ENCODE data around the gene ZNF358.

Gene ZNF358

DNA sequence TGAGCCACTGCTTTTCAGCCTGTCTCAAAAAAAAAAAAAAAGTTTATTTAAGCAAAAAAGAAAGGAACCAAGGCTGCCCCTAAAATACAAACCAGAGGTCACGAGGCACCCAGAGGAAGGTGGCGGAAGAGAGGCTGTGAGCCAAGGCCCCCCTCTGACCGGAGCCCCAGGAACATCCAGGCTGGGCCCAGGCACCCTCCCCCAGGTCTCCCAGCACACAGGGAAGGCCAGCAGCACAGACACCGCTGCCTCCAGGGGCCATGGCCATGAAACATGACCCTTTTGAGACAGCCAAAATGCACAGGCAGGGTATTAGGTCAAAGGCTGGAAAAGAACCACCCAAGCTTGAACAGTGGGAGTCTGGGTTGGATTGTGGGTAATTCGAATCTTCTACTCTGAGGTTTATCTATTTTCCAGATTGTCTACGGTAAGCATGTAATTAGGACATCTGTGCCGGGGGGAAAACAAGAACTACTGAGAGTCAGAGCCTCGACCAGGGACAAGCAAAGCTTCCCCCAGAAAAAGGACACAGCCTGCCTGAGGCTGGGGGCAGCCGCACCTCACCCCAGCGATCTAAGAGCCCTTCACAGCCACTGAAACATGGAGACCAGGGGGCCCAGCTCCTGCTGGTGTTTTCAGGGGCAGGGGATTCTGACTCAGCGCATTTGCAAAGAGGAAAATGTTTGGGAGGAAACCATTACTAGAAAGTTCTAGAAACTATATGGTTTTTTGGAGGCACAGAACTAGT is 35.5 kb upstream of the ZNF358 start:
- H3K27ac Mint-ChIP-seq, result no peak overlapping the region
- H3K4me3 Mint-ChIP-seq, result no peak overlapping the region
- no peaks in the 10 kb centered on the region for H3K36me3 Mint-ChIP-seq (ENCODE audit: low read depth)

DNA sequence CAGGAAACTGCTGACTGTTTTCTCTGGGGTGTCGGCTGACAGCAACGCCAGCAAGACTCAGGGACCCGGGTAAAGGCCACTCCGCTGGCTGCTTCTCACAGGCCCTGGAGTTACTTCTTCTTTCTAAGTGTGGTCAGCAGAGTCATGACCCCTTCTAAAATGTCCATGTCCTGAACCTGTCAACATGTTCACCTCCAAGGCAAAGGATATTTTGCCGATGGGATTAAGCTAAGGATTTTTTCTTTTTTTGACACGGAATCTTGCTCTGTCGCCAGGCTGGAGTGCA is 35.0 kb upstream of the ZNF358 start:
- ATAC-seq (no peak), DNase-seq (no peak)
- no peaks in the 10 kb centered on the region for H3K36me3 Mint-ChIP-seq (ENCODE audit: low read depth)
- no peaks in the 10 kb centered on the region for H3K27me3 Mint-ChIP-seq
- peaks cover 7% of the 10 kb centered on the region for H3K4me1 Mint-ChIP-seq
- H3K27ac Mint-ChIP-seq, result no peak overlapping the region
- no peak overlapping the region for H3K4me3 Mint-ChIP-seq
- H3K9me3 Mint-ChIP-seq, result no peaks in the 10 kb centered on the region

More for the DNA sequence above, 35.5 kb upstream of the ZNF358 start:
- H3K27me3 Mint-ChIP-seq, result no peaks in the 10 kb centered on the region
- ATAC-seq (no peak), DNase-seq (no peak)
- peaks cover 7% of the 10 kb centered on the region for H3K4me1 Mint-ChIP-seq
- no peaks in the 10 kb centered on the region for H3K9me3 Mint-ChIP-seq

DNA sequence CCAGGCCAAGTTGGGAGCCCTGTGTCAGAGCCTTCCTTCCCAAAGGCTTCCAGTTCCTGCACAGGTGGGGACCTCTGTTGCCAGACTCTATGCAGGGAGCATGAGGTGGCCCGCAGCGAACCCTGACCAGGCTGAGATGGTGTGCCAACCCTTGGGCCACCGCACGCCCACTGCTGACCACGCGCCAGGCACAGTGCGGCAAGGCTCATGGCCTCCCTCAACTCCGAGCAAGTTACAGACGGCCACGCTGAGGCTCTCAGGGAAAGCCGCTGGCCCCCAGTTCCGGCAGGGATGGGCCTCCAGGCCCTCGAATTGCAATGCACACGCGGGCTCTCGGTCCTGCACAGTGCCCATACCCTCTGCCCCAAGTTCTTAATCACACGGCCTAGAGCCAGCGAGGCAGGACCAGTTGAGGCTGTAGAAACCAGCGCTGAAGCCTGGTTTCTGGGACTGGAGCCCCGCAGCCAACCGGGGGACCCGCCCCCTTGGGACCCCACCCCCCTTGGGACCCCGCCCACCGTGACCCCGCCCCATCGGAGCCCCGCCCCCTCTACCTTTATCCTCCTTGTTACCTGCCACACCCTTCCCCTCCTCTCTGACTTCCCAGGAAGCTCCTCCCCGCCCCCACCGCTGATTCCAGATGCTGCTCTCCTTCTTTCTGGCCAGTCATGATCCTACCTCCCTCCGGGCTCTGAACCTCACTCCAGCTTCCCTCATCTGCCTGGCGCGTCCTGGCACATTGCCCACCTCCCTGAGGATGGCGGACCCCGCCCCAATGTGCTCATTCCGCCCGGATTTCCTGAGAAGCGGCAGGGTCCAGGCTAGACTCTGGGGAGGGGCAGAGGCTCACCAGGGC is 33.1 kb upstream of the ZNF358 start:
- DNase-seq, result no peak
- no peak for ATAC-seq
- H3K4me1 Mint-ChIP-seq, result peaks cover 7% of the 10 kb centered on the region
- no peaks in the 10 kb centered on the region for H3K36me3 Mint-ChIP-seq (ENCODE audit: low read depth)
- H3K4me3 Mint-ChIP-seq, result no peak overlapping the region
- no peaks in the 10 kb centered on the region for H3K9me3 Mint-ChIP-seq
- H3K27ac Mint-ChIP-seq, result no peak overlapping the region
- H3K27me3 Mint-ChIP-seq, result no peaks in the 10 kb centered on the region

DNA sequence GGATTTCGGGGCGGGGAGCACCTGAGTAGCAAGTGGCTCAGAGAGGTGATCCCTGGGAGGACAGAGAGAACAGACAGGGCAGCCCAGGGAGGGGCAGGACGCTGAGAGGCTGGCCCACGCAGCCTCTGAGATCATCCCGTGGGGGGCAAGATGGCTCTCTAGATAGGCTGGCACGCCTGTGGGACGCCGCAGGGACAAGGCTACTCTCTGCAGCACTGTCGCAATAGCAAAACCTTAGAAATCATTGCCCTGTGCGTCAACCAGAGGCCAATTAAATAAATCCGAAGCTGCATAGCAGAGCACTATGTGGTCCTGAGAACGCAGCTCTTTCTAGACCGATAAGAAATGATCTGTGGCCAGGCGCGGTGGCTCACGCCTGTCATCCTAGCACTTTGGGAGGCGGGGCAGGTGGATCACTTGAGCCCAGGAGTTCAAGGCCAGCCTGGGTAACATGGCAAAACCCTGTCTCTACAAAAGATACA is 32.1 kb upstream of the ZNF358 start:
- H3K27me3 Mint-ChIP-seq, result no peaks in the 10 kb centered on the region
- DNase-seq (no peak), ATAC-seq (no peak)
- H3K36me3 Mint-ChIP-seq (ENCODE audit: low read depth), result no peaks in the 10 kb centered on the region
- H3K9me3 Mint-ChIP-seq, result no peaks in the 10 kb centered on the region
- peaks cover 7% of the 10 kb centered on the region for H3K4me1 Mint-ChIP-seq
- no peak overlapping the region for H3K4me3 Mint-ChIP-seq
- no peak overlapping the region for H3K27ac Mint-ChIP-seq

DNA sequence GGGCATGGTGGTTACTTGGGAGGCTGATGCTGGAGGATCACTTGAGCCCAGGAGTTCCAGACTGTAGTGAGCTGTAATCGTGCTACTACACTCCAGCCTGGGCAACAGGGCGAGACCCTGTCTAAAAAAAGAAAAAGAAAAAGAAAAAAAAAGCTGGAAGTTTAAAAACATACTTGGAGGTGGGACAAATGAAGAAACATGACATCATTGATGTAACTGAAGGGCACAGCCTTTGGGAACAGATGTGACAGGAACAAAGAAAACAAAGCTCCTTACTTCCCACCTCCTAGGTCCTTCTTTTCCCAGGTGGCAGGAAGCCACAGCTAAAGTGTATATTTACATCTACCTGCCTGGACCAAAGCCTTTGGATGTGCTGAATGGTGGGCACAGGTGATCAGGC is 29.0 kb upstream of the ZNF358 start:
- Mint-ChIP-seq H3K27ac (no peak overlapping the region), H3K36me3 (ENCODE audit: low read depth) (no peaks in the 10 kb centered on the region)
- no peak for DNase-seq

DNA sequence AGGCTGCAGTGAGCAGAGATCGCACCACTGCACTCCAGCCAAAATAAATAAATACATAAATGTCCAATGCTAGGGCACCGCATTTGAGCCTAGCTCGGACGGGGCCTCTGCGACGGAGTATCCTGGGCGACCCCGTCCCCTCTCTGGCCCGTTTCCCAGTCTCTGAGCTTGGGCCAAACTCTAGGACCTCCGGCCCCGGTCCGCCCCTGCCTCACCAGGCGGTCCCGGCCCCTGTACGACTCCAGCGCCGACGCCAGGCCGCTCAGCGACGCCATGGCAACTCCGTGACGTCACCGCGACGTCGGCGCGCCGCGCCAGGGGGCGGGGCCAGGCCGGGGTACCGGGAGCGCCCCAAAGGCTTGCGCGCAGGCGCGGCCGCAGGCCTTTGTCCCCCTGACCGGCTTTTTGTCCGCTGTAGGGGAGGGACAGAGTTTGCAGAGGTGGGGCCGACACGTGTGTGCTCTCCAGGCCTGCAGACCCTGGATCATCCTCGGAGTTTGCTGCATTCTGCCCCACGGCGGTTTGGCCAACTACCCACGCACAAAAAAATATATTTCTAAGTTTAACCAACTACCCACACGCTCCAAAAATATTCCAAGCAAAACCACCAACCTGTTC is 27.1 kb upstream of the ZNF358 start, which contains the start of gene PEX11G:
TSS of gene PEX11G (minus strand) at position 300 of the 618 bp plus-strand sequence. CDS start at position 275, 25 bp downstream.
- Mint-ChIP-seq H3K4me1 (peaks cover 38% of the 10 kb centered on the region), H3K27ac (peak within 1 kb of the TSS; percentile 85), H3K9me3 (no peaks in the 10 kb centered on the region), H3K27me3 (peaks cover 4% of the 10 kb centered on the region), H3K36me3 (ENCODE audit: low read depth) (no peaks in the 10 kb centered on the region), H3K4me3 (peak within 1 kb of the TSS; percentile 83)
- DNase-seq (peak; percentile 95), ATAC-seq (peak; percentile 75)

More for the DNA sequence above, 29.0 kb upstream of the ZNF358 start:
- Mint-ChIP-seq H3K4me3 (no peak overlapping the region), H3K27me3 (no peaks in the 10 kb centered on the region), H3K9me3 (no peaks in the 10 kb centered on the region), H3K4me1 (peaks cover 26% of the 10 kb centered on the region)
- ATAC-seq, result no peak

DNA sequence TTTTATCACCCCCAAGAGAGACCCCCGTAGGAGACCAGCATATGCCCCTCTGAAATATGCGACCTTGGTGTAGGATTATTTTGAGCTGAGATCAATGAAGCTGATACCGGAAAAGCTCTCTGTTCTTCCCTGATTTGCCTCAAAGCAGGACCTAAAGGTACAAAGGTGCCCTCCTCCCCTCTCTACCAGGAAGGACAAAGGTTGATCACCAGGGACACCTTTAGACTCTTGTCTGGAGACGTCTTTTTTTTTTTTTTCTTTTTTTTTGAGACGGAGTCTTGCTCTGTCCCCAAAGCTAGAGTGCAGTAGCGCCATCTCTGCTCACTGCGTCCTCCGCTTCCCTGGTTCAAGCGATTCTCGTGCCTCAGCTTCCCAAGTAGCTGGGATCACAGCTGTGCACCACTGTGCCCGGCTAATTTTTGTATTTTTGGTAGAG is 26.3 kb upstream of the ZNF358 start:
- H3K4me1 Mint-ChIP-seq, result peaks cover 38% of the 10 kb centered on the region
- no peaks in the 10 kb centered on the region for H3K9me3 Mint-ChIP-seq
- ATAC-seq (no peak), DNase-seq (no peak)
- H3K27ac Mint-ChIP-seq, result peak overlapping the region; percentile 85
- no peaks in the 10 kb centered on the region for H3K36me3 Mint-ChIP-seq (ENCODE audit: low read depth)
- H3K4me3 Mint-ChIP-seq, result peak overlapping the region; percentile 83
- H3K27me3 Mint-ChIP-seq, result peaks cover 4% of the 10 kb centered on the region

DNA sequence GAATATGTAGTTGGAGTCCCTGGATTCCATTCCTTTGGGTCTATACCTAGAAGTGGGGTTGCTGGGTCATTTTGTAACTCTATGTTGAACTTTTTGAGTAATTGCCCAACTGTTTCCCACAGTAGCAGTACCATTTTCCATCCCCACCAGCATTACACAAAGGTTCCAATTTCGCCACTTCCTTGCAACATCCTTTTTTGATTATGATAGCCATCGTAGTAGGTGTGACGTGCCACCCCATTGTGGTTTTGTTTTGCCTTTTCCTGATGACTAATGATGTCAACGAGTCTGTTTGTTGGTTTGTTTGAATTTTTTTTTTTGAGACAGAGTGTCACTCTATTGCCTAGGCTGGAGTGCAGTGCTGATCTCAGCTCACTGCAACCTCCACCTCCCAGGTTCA is 23.8 kb upstream of the ZNF358 start:
- peak; percentile 64 for DNase-seq
- Mint-ChIP-seq H3K27ac (peak overlapping the region; percentile 90), H3K9me3 (no peaks in the 10 kb centered on the region), H3K4me1 (peaks cover 38% of the 10 kb centered on the region), H3K4me3 (peak overlapping the region; percentile 59), H3K27me3 (peaks cover 10% of the 10 kb centered on the region), H3K36me3 (ENCODE audit: low read depth) (no peaks in the 10 kb centered on the region)
- ATAC-seq, result peak; percentile 79

DNA sequence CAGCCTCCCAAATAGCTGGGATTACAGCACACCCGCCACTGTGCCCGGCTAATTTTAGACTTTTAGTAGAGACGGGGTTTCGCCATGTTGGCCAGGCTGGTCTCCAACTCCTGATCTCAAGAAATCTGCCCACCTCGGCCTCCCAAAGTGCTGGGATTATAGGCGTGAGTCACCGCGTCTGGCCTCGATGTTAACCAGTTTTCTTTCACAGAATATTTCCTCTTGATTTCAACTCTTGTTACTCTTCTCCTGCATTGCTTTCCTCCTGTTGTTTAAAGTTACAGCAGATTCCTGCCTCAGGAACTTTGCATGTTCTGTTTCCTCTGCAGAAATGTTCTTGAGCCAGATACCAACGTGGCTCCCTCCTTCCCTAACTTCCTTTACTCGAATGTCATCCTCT is 23.3 kb upstream of the ZNF358 start:
- Mint-ChIP-seq H3K36me3 (ENCODE audit: low read depth) (no peaks in the 10 kb centered on the region), H3K27me3 (peaks cover 12% of the 10 kb centered on the region), H3K4me1 (peaks cover 38% of the 10 kb centered on the region), H3K4me3 (no peak overlapping the region), H3K27ac (peak overlapping the region; percentile 90), H3K9me3 (no peaks in the 10 kb centered on the region)
- no peak for ATAC-seq
- DNase-seq, result no peak

DNA sequence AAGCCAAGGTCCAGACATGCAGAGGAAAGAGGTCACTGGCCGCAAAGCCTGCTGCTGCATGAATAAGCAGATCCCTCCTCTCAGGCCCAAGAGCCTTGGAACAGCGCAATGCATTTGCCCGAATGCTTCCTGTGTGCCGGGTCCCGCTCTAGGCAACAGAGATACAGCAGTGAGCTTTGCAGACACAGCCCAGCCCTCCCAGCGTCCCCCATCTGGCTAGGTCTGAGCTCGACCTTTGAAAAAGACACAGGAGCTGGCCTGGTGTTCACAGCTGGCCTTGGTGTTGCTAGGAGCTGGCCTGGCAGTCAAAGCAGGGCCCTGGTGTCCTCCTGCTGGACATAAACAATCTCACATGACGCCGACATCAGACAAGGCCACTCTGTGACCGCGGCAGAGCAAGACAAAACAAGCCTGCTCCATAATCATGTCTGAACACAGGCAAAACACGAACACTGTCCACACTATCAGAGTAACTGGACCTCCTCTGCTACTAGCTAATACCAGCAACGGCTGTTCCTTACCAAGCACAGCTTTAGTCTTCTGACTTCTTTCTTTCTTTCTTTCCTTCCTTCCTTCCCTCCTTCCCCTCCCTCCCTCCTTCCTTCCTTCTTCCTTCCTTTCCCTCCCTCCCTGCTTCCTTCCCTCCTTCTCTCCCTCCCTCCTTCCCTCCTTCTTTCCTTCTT is 21.3 kb upstream of the ZNF358 start:
- H3K27me3 Mint-ChIP-seq, result peaks cover 25% of the 10 kb centered on the region

DNA sequence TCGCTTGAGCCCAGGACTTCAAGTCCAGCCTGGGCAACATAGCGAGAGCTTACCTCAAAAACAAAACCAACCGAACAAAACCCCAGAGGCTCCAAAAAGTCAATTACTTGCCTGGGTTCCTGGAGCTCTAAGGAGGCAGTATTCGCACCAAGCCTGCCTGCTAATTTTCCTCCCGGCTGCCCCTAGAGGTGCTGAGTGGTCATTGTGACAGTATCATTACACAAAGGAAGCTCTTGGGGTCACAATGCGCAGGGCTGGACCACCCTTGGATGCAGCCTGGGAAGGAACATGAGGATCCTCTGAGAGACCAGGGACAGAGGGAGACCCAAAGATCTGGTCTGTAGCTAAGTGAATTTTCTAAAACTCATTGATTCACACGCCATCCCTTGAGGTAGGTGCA is 18.6 kb upstream of the ZNF358 start:
- no peak for DNase-seq
- Mint-ChIP-seq H3K36me3 (ENCODE audit: low read depth) (no peaks in the 10 kb centered on the region), H3K27me3 (peaks cover 35% of the 10 kb centered on the region), H3K4me1 (peaks cover 14% of the 10 kb centered on the region), H3K27ac (no peak overlapping the region), H3K9me3 (no peaks in the 10 kb centered on the region), H3K4me3 (no peak overlapping the region)
- ATAC-seq, result no peak

More for the DNA sequence above, 21.3 kb upstream of the ZNF358 start:
- Mint-ChIP-seq H3K4me3 (no peak overlapping the region), H3K27ac (no peak overlapping the region), H3K4me1 (peaks cover 31% of the 10 kb centered on the region), H3K9me3 (no peaks in the 10 kb centered on the region), H3K36me3 (ENCODE audit: low read depth) (no peaks in the 10 kb centered on the region)
- DNase-seq (no peak), ATAC-seq (no peak)

DNA sequence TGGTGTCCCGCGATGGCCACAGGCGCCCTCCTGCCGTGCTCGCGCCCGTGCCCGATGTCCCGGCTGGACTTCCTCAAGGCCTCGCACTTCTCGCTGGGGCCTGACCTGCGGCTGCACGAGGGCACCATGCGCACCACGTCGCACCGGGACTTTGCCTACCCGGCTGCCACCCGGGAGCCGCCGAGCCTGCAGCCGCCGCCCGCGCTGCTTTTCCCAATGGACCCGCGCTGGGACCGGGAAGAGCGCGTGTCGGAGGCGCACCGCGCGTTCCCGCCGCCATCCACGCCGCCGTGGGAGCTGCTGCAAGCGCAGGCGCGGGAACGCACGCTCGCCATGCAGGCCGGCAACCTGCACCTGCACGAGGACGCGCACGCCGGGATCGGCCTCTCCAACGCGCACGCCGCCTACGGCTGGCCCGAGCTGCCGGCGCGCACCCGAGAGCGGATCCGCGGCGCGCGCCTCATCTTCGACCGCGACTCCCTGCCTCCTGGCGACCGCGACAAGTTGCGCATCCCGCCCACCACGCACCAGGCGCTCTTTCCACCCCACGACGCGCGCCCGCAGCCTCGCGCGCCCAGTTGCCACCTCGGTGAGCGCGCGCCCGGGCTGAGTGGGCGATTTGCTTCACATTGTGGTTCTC is 15.0 kb upstream of the ZNF358 start:
- no peaks in the 10 kb centered on the region for H3K9me3 Mint-ChIP-seq
- H3K4me3 Mint-ChIP-seq, result peak overlapping the region; percentile 40
- peak; percentile 35 for ATAC-seq
- peak; percentile 64 for DNase-seq
- H3K27me3 Mint-ChIP-seq, result peaks cover 56% of the 10 kb centered on the region
- H3K4me1 Mint-ChIP-seq, result peaks cover 10% of the 10 kb centered on the region
- no peaks in the 10 kb centered on the region for H3K36me3 Mint-ChIP-seq (ENCODE audit: low read depth)
- no peak overlapping the region for H3K27ac Mint-ChIP-seq

DNA sequence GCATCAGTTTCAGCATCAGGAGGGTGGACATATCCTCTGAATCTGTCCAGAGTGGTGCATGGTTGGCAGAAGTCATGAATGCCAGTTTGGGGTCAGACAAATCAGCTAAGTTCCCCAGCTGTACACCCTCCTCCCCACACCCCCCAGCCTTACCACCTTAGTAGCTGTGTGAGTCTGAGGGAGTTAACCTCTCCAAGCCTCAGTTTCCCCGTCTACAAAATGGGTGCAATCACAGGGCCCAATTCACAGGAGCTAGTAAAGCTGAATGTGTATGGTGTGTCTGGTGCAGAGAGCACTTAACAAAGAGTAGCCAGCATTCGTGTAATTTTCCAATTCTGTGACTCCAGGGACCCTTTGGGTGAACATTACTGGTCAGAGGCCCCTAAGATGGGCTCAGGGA is 13.4 kb upstream of the ZNF358 start:
- no peak for DNase-seq
- Mint-ChIP-seq H3K4me1 (peaks cover 12% of the 10 kb centered on the region), H3K27me3 (peaks cover 57% of the 10 kb centered on the region), H3K4me3 (no peak overlapping the region), H3K36me3 (ENCODE audit: low read depth) (no peaks in the 10 kb centered on the region), H3K9me3 (no peaks in the 10 kb centered on the region), H3K27ac (no peak overlapping the region)
- no peak for ATAC-seq

DNA sequence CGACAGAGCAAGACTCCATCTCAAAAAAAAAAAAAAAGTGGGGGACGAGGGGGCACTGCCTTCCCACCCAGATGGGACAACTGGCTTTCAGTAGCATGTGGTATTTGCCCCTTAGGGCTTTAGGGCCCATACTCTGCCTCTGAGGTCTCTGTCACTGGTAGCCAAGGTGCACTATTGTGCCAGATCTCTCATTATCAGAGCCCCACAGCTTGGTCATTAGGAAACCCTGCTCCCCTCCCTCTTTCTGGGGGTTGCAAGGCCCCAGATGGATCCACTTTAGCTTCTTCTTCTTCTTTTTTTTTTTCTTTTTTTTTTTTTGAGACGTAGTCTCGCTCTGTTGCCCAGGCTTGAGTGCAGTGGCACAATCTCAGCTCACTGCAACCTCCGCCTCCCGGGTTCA is 11.2 kb upstream of the ZNF358 start:
- Mint-ChIP-seq H3K9me3 (no peaks in the 10 kb centered on the region), H3K4me1 (peaks cover 12% of the 10 kb centered on the region), H3K27ac (no peak overlapping the region), H3K36me3 (ENCODE audit: low read depth) (no peaks in the 10 kb centered on the region), H3K27me3 (peaks cover 47% of the 10 kb centered on the region), H3K4me3 (no peak overlapping the region)
- no peak for ATAC-seq
- no peak for DNase-seq
